ENCODE results near the gene SMOC1.

DNA sequence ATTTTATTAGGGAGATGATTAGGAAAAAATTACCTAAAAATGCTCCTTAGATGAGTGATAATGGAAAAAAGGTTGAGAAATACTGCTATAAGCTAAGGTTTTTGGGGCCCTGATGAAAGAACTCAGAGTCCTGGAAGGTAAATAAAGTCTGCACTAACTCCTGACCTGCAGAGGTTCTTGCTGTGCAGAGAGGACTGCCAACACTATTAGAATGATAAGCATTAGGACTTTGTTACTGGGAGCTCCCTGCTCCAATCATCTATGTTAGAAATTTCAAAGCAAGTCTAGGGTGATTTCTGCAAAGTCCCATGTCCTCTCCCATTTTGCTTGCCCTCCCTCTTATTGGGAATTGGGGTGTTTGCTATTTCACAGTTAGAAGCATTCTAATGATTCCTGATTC lies 112.2 kb downstream of the SMOC1 start:
- TF ChIP-seq, protein P1, sequence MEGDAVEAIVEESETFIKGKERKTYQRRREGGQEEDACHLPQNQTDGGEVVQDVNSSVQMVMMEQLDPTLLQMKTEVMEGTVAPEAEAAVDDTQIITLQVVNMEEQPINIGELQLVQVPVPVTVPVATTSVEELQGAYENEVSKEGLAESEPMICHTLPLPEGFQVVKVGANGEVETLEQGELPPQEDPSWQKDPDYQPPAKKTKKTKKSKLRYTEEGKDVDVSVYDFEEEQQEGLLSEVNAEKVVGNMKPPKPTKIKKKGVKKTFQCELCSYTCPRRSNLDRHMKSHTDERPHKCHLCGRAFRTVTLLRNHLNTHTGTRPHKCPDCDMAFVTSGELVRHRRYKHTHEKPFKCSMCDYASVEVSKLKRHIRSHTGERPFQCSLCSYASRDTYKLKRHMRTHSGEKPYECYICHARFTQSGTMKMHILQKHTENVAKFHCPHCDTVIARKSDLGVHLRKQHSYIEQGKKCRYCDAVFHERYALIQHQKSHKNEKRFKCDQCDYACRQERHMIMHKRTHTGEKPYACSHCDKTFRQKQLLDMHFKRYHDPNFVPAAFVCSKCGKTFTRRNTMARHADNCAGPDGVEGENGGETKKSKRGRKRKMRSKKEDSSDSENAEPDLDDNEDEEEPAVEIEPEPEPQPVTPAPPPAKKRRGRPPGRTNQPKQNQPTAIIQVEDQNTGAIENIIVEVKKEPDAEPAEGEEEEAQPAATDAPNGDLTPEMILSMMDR (IDR thresholded peaks at IDR 0.05; ENCODE audit: low read length) = no peak
- no peak for TF ChIP-seq EZH2 (IDR thresholded peaks at IDR 0.05; ENCODE audit: borderline replicate concordance, low read length)
